HL-60 (cell line): ENCODE results near the gene PACS1.

Source experiments
- DNase-seq, 2 experiments: peaks; one replicate each; pipeline ENCODE4 v3.0.0-alpha.2; 2010 to 2020; ENCODE audit warnings: low read depth in 1 of 2, low spot score in 1 of 2
- H3K27ac ChIP-seq: fragments of 250-450 bp; sonication (Bioruptor Pico); replicated peaks from 2 replicates; pipeline ENCODE4 v1.5.1; 2020; ENCODE audit warnings: mild to moderate bottlenecking, moderate library complexity
- H3K27me3 ChIP-seq: fragments of 250-450 bp; sonication (Bioruptor Pico); 2 replicates; pipeline ENCODE4 v1.5.1; 2021; ENCODE audit warnings: mild to moderate bottlenecking, moderate library complexity; ENCODE audit not compliant: insufficient read depth, poor library complexity, severe bottlenecking
- H3K4me3 ChIP-seq: replicated peaks from 2 replicates; pipeline ENCODE4 v1.5.1; 2011; ENCODE audit warnings: mild to moderate bottlenecking, control low read depth, low read length; ENCODE audit not compliant: insufficient read depth
- GABPA ChIP-seq: IDR thresholded peaks from 2 replicates; pipeline ENCODE4 v1.6.1; 2012; ENCODE audit warnings: low read depth
- POLR2AphosphoS5 ChIP-seq: IDR thresholded peaks from 2 replicates; pipeline ENCODE4 v1.6.1; 2012; ENCODE audit warnings: low read depth
- SPI1 ChIP-seq: IDR thresholded peaks from 2 replicates; pipeline ENCODE4 v1.6.1; 2012; ENCODE audit warnings: low read depth, mild to moderate bottlenecking, borderline replicate concordance
- TF ChIP-seq, protein P1 (sequence below): IDR thresholded peaks from 2 replicates; pipeline ENCODE4 v1.6.1; 2012; ENCODE audit warnings: low read depth; ENCODE audit not compliant: insufficient replicate concordance
- TF ChIP-seq, protein P2 (sequence below): IDR thresholded peaks from one replicate; pipeline ENCODE4 v1.5.1; 2011; ENCODE audit warnings: low read length, control low read depth, inconsistent platforms; ENCODE audit not compliant: insufficient read depth

PACS1 gene

GRCh38 chr11:66267039-66267378, 196.9 kb downstream of the PACS1 start:
- DNase-seq, result no peak
- H3K27ac ChIP-seq, result no peak overlapping the region; the same call in 1 of the 2 replicates
- H3K4me3 ChIP-seq, result peak overlapping the region; percentile 62
- H3K27me3 ChIP-seq, result no peaks in the 10 kb centered on the region
- no peak for TF ChIP-seq GABPA
- TF ChIP-seq, protein P1, sequence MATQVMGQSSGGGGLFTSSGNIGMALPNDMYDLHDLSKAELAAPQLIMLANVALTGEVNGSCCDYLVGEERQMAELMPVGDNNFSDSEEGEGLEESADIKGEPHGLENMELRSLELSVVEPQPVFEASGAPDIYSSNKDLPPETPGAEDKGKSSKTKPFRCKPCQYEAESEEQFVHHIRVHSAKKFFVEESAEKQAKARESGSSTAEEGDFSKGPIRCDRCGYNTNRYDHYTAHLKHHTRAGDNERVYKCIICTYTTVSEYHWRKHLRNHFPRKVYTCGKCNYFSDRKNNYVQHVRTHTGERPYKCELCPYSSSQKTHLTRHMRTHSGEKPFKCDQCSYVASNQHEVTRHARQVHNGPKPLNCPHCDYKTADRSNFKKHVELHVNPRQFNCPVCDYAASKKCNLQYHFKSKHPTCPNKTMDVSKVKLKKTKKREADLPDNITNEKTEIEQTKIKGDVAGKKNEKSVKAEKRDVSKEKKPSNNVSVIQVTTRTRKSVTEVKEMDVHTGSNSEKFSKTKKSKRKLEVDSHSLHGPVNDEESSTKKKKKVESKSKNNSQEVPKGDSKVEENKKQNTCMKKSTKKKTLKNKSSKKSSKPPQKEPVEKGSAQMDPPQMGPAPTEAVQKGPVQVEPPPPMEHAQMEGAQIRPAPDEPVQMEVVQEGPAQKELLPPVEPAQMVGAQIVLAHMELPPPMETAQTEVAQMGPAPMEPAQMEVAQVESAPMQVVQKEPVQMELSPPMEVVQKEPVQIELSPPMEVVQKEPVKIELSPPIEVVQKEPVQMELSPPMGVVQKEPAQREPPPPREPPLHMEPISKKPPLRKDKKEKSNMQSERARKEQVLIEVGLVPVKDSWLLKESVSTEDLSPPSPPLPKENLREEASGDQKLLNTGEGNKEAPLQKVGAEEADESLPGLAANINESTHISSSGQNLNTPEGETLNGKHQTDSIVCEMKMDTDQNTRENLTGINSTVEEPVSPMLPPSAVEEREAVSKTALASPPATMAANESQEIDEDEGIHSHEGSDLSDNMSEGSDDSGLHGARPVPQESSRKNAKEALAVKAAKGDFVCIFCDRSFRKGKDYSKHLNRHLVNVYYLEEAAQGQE, result no peak
- TF ChIP-seq SPI1, result no peak
- no peak for TF ChIP-seq POLR2AphosphoS5
- TF ChIP-seq, protein P2, sequence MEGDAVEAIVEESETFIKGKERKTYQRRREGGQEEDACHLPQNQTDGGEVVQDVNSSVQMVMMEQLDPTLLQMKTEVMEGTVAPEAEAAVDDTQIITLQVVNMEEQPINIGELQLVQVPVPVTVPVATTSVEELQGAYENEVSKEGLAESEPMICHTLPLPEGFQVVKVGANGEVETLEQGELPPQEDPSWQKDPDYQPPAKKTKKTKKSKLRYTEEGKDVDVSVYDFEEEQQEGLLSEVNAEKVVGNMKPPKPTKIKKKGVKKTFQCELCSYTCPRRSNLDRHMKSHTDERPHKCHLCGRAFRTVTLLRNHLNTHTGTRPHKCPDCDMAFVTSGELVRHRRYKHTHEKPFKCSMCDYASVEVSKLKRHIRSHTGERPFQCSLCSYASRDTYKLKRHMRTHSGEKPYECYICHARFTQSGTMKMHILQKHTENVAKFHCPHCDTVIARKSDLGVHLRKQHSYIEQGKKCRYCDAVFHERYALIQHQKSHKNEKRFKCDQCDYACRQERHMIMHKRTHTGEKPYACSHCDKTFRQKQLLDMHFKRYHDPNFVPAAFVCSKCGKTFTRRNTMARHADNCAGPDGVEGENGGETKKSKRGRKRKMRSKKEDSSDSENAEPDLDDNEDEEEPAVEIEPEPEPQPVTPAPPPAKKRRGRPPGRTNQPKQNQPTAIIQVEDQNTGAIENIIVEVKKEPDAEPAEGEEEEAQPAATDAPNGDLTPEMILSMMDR, result no peak

- peak overlapping the region; percentile 62 for H3K4me3 ChIP-seq
- DNase-seq, result peak in 1 of 2 experiments; percentile 74
- no peaks in the 10 kb centered on the region for H3K27me3 ChIP-seq
- TF ChIP-seq POLR2AphosphoS5, result no peak; the same call in 1 of the 2 replicates
- TF ChIP-seq, protein P1, result no peak
- no peak for TF ChIP-seq GABPA
- TF ChIP-seq SPI1, result no peak
- TF ChIP-seq, protein P2, result no peak
- peak overlapping the region; percentile 83 for H3K27ac ChIP-seq
Observed at GRCh38 chr11:66267379-66268243, 197.5 kb downstream of the PACS1 start.

DNA sequence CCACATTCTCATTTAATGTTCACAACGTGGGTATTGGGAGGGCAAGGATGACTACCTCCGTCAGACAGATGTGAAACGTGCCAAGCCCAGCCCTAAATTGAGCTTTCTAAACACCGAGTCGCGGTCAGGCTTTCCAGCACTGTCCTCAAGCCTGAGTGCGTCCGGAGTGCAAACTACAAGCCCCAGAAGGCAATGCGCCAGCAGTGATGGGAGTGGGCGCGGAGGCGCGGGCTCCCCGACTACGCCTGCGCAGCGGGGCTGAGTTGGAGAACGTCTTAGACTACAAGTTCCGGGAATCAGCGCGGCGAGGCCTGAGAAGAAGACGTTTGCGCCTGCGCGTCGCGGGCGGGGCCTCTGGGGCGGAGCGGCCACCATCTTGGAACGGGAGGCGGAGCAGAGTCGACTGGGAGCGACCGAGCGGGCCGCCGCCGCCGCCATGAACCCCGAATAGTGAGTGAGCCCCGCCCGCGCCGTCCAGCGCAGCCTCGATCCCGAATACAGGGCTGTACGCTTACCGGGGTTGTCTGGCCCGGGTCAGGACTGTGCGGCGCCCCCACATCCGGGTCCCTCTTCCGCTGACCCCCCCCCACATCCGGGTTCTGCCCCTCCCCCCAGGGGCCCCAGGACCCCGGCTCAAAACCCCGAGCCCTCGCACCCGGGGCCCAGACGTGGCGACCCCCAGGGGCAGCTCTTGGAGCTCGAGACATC, 198.3 kb downstream of the PACS1 start, which contains the start of gene RAB1B:
Gene RAB1B, plus strand, starts transcription at position 396 of the 708 bp plus-strand sequence. Its CDS starts 41 bp downstream, at position 437.
- Histone ChIP-seq H3K27ac (peak within 1 kb of the TSS; percentile 83), H3K4me3 (peak within 1 kb of the TSS; percentile 97)
- TF ChIP-seq, protein P2, result no peak
- TF ChIP-seq POLR2AphosphoS5, result 0 out of 2 replicates have a peak, but pooled peaks have one; percentile 19
- no peak for TF ChIP-seq GABPA

More for the DNA sequence above, 198.3 kb downstream of the PACS1 start, which contains the start of gene RAB1B:
- peak; percentile 98 to 100 for DNase-seq
- no peaks in the 10 kb centered on the region for H3K27me3 ChIP-seq
